ENCODE results near the gene SLC50A1.

SLC50A1 gene

GRCh38 chr1:155135415-155136028 is at the start of gene SLC50A1:
SLC50A1 (plus strand) TSS chr1:155135852; CDS start chr1:155135912, 60 bp downstream.
- peak; percentile 95 for DNase-seq

GRCh38 chr1:155086128-155086741 is 49.4 kb upstream of the SLC50A1 start:
- DNase-seq: peak; percentile 81

GRCh38 chr1:155086856-155087535 is 48.7 kb upstream of the SLC50A1 start:
- no peak for DNase-seq

- peak; percentile 82 for DNase-seq
Observed at GRCh38 chr1:155091071-155092051, 44.3 kb upstream of the SLC50A1 start.

- DNase-seq: no peak
Observed at GRCh38 chr1:155092131-155092530, 43.5 kb upstream of the SLC50A1 start.

- no peak for DNase-seq
Observed at GRCh38 chr1:155092641-155093040, 43.0 kb upstream of the SLC50A1 start.

GRCh38 chr1:155093911-155094621 is 41.6 kb upstream of the SLC50A1 start:
- DNase-seq: no peak

GRCh38 chr1:155094622-155094948 is 41.1 kb upstream of the SLC50A1 start:
- DNase-seq: no peak

GRCh38 chr1:155099331-155099730 is 36.3 kb upstream of the SLC50A1 start:
- DNase-seq: no peak

GRCh38 chr1:155103325-155103724 is 32.3 kb upstream of the SLC50A1 start:
- DNase-seq: no peak

- DNase-seq: no peak
Observed at GRCh38 chr1:155104605-155105534, 30.8 kb upstream of the SLC50A1 start.

GRCh38 chr1:155105604-155106011 is 30.0 kb upstream of the SLC50A1 start:
- no peak for DNase-seq

GRCh38 chr1:155106862-155107261 is 28.8 kb upstream of the SLC50A1 start:
- no peak for DNase-seq

GRCh38 chr1:155107309-155108264 is 28.1 kb upstream of the SLC50A1 start:
- no peak for DNase-seq

GRCh38 chr1:155108296-155108695 is 27.4 kb upstream of the SLC50A1 start:
- no peak for DNase-seq

- DNase-seq: no peak
Observed at GRCh38 chr1:155110381-155110780, 25.3 kb upstream of the SLC50A1 start.

GRCh38 chr1:155110826-155111225 is 24.8 kb upstream of the SLC50A1 start:
- no peak for DNase-seq

GRCh38 chr1:155113450-155113980 is 22.1 kb upstream of the SLC50A1 start:
- DNase-seq: no peak

GRCh38 chr1:155116113-155116764 is 19.4 kb upstream of the SLC50A1 start:
- no peak for DNase-seq
